HepG2 (cell line): ENCODE data around the gene WDR5B. TPM values are rescaled to one million over a fixed set of nuclear protein-coding genes. Genes with fewer than 3 reads are reported as not detected.

Experiments
- CEBPB ChIP-seq: IDR thresholded peaks from 2 replicates; pipeline ENCODE4 v1.6.1; 2011; ENCODE audit warnings: low read depth, low read length, improper control_type of control experiment, borderline replicate concordance
- CEBPG ChIP-seq: IDR thresholded peaks from 2 replicates; pipeline ENCODE4 v1.6.1; 2016
- CSRNP1 ChIP-seq: sonication (generic); formaldehyde crosslinking; IDR thresholded peaks from 2 replicates; pipeline ENCODE4 v1.8.1; 2023; ENCODE audit warnings: mild to moderate bottlenecking, missing genetic modification reagents
- FOXO1 ChIP-seq: sonication (generic); formaldehyde crosslinking; IDR thresholded peaks from 2 replicates; pipeline ENCODE4 v1.4.0; 2020; ENCODE audit warnings: missing genetic modification reagents
- FOXP1 ChIP-seq, 2 experiments: fragments of 450-650 bp in 1 of 2; IDR thresholded peaks; 2 replicates each; pipeline ENCODE4 v1.6.1; 2017 to 2018; ENCODE audit warnings: antibody characterized with exemption in 1 of 2
- HNF1A ChIP-seq, 2 experiments: sonication (generic) in 1 of 2; formaldehyde crosslinking in 1 of 2; IDR thresholded peaks; 2 replicates each; pipeline versions ENCODE4 v1.4.0 to v1.6.1; 2016 to 2020; ENCODE audit warnings: borderline replicate concordance in 1 of 2, low read depth in 1 of 2, mild to moderate bottlenecking in 1 of 2, missing genetic modification reagents in 1 of 2
- ZNF503 ChIP-seq: sonication (generic); formaldehyde crosslinking; IDR thresholded peaks from 2 replicates; pipeline ENCODE4 v1.4.0; 2020; ENCODE audit warnings: missing genetic modification reagents
- polyA plus RNA-seq, 8 experiments: library from polyadenylated mRNA; depleted of rRNA in 3 of 8; stranded (reverse) in 7 of 8; unstranded in 1 of 8; fragments of >200 nt; fragmentation: Illumina TruSeq in 4 of 8; extraction: Trizol in 4 of 8; gene quantifications; 2 replicates each; pipeline versions ENCODE4 v1.2.1 to v1.2.3, GENCODE V29; 2011 to 2016; ENCODE audit warnings: low read depth in 4 of 8, missing spikeins in 1 of 8, mixed read lengths in 1 of 8; ENCODE audit not compliant: insufficient read depth in 1 of 8
- total RNA-seq, 5 experiments: library from RNA; depleted of rRNA; stranded (reverse); fragments of >200 nt; fragmentation: Illumina TruSeq; extraction: Trizol; gene quantifications; 2 replicates each; pipeline ENCODE4 v1.2.3, GENCODE V29; 2016; ENCODE audit warnings: low read depth in 1 of 5

WDR5B gene
- total and polyA plus RNA-seq, 2 of the 13 experiments (the other 11 are each of a cell fraction or from before 2014, with no cell fraction given), result 2.5 to 3.6 TPM

DNA sequence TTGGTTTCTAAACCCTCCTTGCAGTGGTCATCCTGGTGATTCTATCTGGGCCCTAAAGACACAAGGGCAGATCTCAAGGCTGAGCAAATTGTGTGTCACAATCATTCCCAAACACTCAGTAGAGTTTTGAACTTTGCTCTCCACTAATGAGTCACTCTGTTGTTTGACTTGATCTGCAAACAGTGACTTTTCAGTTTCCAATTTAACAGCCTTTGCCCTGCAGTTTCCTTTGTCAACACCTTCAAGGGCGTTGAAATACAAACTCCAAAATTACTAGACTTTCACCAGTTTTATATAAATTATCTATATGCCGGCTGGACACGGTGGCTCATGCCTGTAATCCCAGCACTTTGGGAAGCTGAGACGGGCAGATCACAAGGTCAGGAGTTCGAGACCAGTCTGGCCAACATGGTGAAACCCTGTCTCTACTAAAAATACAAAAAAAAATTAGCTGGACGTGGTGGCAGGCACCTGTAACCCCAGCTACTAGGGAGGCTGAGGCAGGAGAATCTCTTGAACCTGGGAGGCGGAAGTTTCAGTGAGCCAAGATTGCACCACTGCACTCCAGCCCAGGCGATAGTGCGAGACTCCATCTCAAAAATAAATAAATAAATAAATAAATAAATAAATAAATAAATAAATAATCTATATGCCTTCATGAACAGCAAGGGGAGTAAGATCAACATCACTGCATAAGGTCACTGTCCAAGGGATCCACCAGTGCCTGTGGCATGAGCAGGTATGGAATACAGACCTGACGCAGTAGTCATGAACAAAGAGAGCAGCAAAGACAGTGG is 50.1 kb downstream of the WDR5B start (continued):
- TF ChIP-seq HNF1A (IDR thresholded peaks at IDR 0.05; ENCODE audit: low read depth), result peak; percentile 21; the same call in 1 of the 2 replicates
- TF ChIP-seq HNF1A (CRISPR knock-in tag; IDR thresholded peaks at IDR 0.05; ENCODE audit: borderline replicate concordance), result peak; percentile 56; the same call in 1 of the 2 replicates
- TF ChIP-seq ZNF503 (CRISPR knock-in tag), result peak; percentile 88
- peak; percentile 70; the same call in 1 of the 2 replicates for TF ChIP-seq FOXP1 (IDR thresholded peaks at IDR 0.05)
- TF ChIP-seq FOXP1 (CRISPR knock-in tag; IDR thresholded peaks at IDR 0.05), result peak; percentile 84
- TF ChIP-seq FOXO1 (CRISPR knock-in tag), result peak; percentile 98
- TF ChIP-seq CSRNP1 (CRISPR knock-in tag), result peak; percentile 25; the same call in 1 of the 2 replicates
- TF ChIP-seq CEBPB, result peak; percentile 97
- peak; percentile 92 for TF ChIP-seq CEBPG
